C4-2B (cell line): ENCODE data around the gene PIK3C2G.

Source experiments
- ZFX ChIP-seq: fragments of 450-650 bp; IDR thresholded peaks from 2 replicates; pipeline ENCODE4 v1.6.1; 2017
- TF ChIP-seq, protein P1 (sequence below): fragments of 450-650 bp; conservative IDR thresholded peaks from 2 replicates; pipeline ENCODE4 v1.5.1; 2017; ENCODE audit warnings: mild to moderate bottlenecking

DNA sequence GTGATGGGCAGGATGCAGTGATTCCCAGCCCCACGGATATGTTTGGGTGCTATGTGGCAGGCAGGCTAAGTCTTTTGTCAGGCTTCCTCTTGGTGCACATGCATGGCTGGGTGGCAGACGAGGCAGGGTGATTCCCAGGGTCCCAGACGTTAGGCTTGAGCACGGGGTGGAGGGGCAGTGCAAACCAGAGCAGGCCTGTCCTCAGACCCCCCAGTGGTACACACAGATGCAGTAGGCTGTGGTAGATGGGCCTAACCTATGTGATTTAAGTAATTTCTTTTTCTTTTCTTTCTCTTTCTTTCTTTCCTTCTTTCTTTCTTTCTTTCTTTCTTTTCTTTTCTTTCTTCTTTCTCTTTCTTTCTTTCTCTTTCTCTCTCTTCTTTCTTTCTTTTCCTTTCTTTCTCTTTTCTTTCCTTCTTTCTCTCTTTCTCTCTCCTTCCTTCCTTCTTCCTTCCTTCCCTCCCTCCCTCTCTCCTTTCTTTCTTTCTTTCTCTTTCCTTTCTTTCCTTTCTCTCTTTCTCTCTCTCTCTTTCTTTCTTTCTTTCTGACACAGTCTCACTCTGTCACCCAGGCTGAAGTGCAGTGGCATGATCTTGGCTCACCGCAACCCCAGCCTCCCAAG, 41.6 kb downstream of the PIK3C2G start:
- TF ChIP-seq, protein P1, sequence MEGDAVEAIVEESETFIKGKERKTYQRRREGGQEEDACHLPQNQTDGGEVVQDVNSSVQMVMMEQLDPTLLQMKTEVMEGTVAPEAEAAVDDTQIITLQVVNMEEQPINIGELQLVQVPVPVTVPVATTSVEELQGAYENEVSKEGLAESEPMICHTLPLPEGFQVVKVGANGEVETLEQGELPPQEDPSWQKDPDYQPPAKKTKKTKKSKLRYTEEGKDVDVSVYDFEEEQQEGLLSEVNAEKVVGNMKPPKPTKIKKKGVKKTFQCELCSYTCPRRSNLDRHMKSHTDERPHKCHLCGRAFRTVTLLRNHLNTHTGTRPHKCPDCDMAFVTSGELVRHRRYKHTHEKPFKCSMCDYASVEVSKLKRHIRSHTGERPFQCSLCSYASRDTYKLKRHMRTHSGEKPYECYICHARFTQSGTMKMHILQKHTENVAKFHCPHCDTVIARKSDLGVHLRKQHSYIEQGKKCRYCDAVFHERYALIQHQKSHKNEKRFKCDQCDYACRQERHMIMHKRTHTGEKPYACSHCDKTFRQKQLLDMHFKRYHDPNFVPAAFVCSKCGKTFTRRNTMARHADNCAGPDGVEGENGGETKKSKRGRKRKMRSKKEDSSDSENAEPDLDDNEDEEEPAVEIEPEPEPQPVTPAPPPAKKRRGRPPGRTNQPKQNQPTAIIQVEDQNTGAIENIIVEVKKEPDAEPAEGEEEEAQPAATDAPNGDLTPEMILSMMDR, result no peak
- TF ChIP-seq ZFX, result no peak
